CD4-positive, alpha-beta T cell (primary cell): ENCODE measurements around the gene PGLYRP4. TPM values are rescaled to one million over a fixed set of nuclear protein-coding genes. Genes with fewer than 3 reads are reported as not detected.

ENCODE experiments used
- ATAC-seq: fragments of 200-7000 bp; cut with Tn5 transposase; one replicate; pipeline ENCODE4 v1.10.0; 2022; ENCODE audit warnings: mild to moderate bottlenecking; ENCODE audit not compliant: poor library complexity
- CTCF ChIA-PET: fragments of 350-600 bp; sonication (Branson Sonifier 250); formaldehyde crosslinking; loops from one replicate; lab custom pipeline; 2021; ENCODE audit warnings: antibody characterized with exemption, inconsistent platforms; lab: Charles Lee
- POLR2A ChIA-PET: fragments of 350-600 bp; sonication (Branson Sonifier 250); formaldehyde crosslinking; loops from one replicate; lab custom pipeline; 2021; ENCODE audit warnings: antibody characterized with exemption, inconsistent platforms; lab: Charles Lee
- DNase-seq, 14 experiments: peaks; one replicate each; pipeline ENCODE4 v3.0.0-alpha.2; 2013 to 2020; ENCODE audit warnings: mixed read lengths in 2 of 14
- H3K27ac ChIP-seq, 2 donors: one replicate each; pipeline versions ENCODE4 v1.5.1 to v1.7.0; 2013; ENCODE audit warnings: low read length in 2 of 2, low read depth in 1 of 2, mild to moderate bottlenecking in 1 of 2
- H3K27me3 ChIP-seq, 2 experiments: 1 replicate in 1 of 2; 2 replicates in 1 of 2; pipeline versions ENCODE4 v1.6.1 to v1.7.0; 2013; ENCODE audit warnings: low read length in 2 of 2, control low read depth in 1 of 2, mild to moderate bottlenecking in 1 of 2, moderate library complexity in 1 of 2; ENCODE audit not compliant: insufficient read depth in 2 of 2, control insufficient read depth in 1 of 2
- H3K36me3 ChIP-seq: one replicate; pipeline ENCODE4 v1.6.1; 2013; ENCODE audit warnings: low read length, control low read depth; ENCODE audit not compliant: insufficient read depth
- H3K4me1 ChIP-seq: one replicate; pipeline ENCODE4 v1.6.1; 2013; ENCODE audit warnings: low read length, control low read depth; ENCODE audit not compliant: insufficient read depth
- H3K4me3 ChIP-seq: one replicate; pipeline ENCODE4 v1.5.1; 2013; ENCODE audit warnings: mild to moderate bottlenecking, low read length, moderate library complexity
- H3K9me3 ChIP-seq, 2 experiments: 1 replicate in 1 of 2; 2 replicates in 1 of 2; pipeline versions ENCODE4 v1.6.1 to v1.7.0; 2013; ENCODE audit warnings: low read length in 2 of 2, mild to moderate bottlenecking in 2 of 2, control low read depth in 1 of 2, moderate library complexity in 1 of 2; ENCODE audit not compliant: control insufficient read depth in 1 of 2, insufficient read depth in 1 of 2
- H3K27ac Mint-ChIP-seq: one replicate; pipeline ENCODE4 v1.8.0; 2020; ENCODE audit warnings: mixed read lengths
- H3K27me3 Mint-ChIP-seq: one replicate; pipeline ENCODE4 v1.8.0; 2021; ENCODE audit warnings: mixed read lengths
- H3K36me3 Mint-ChIP-seq: one replicate; pipeline ENCODE4 v1.8.0; 2021; ENCODE audit warnings: low read depth, mixed read lengths
- H3K4me1 Mint-ChIP-seq: one replicate; pipeline ENCODE4 v1.8.0; 2021; ENCODE audit warnings: low read depth, mixed read lengths
- H3K4me3 Mint-ChIP-seq: one replicate; pipeline ENCODE4 v1.8.0; 2020; ENCODE audit warnings: mild to moderate bottlenecking, mixed read lengths
- H3K9me3 Mint-ChIP-seq: one replicate; pipeline ENCODE4 v1.8.0; 2020; ENCODE audit warnings: mixed read lengths
- intact Hi-C, 2 experiments: fragments of 100-400 bp; cut with DNase I in 1 of 2; cut with micrococcal nuclease in 1 of 2; formaldehyde crosslinking; loops; one replicate each; pipeline versions ENCODE4 v1.15.1 to v1.9.0; 2023 to 2025; cut with DNase I, micrococcal nuclease
- polyA plus RNA-seq, 2 donors: library from polyadenylated mRNA; unstranded; fragments of 120-200 nt; gene quantifications; one replicate each; pipeline ENCODE4 v1.2.1, GENCODE V29; 2013
- total RNA-seq, 174 experiments: library from RNA in 2 of 174; stranded (reverse) in 2 of 174; gene quantifications; one replicate each; pipeline ENCODE4 v1.2.3 and lab custom pipeline; 2021 to 2026
- TF ChIP-seq, protein P1 (sequence below): fragments of 200-600 bp; IDR thresholded peaks from one replicate; pipeline ENCODE4 v1.8.0; 2022; ENCODE audit warnings: antibody characterized with exemption, mild to moderate bottlenecking

The PGLYRP4 gene, protein sequence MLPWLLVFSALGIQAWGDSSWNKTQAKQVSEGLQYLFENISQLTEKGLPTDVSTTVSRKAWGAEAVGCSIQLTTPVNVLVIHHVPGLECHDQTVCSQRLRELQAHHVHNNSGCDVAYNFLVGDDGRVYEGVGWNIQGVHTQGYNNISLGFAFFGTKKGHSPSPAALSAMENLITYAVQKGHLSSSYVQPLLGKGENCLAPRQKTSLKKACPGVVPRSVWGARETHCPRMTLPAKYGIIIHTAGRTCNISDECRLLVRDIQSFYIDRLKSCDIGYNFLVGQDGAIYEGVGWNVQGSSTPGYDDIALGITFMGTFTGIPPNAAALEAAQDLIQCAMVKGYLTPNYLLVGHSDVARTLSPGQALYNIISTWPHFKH
- total RNA-seq: not detected
- not detected for polyA plus RNA-seq (2013, experiment 1 of 2)
- polyA plus RNA-seq (2013, experiment 2 of 2): not detected
- total RNA-seq (lab: John Stamatoyannopoulos, UW): 0 to 0.49 (median 0) reads per million in 172 experiments

GRCh38 chr1:153348511-153349362 is at the start of gene PGLYRP4:
Gene PGLYRP4, minus strand, starts transcription at chr1:153348841. Its CDS starts 909 bp downstream, at chr1:153347932.
- Mint-ChIP-seq H3K4me1 (peaks cover 29% of the 10 kb centered on the region), H3K9me3 (no peaks in the 10 kb centered on the region), H3K27me3 (peaks cover 36% of the 10 kb centered on the region), H3K27ac (no peak within 1 kb of the TSS), H3K36me3 (no peaks in the 10 kb centered on the region), H3K4me3 (no peak within 1 kb of the TSS)
- Histone ChIP-seq H3K36me3 (no peaks in the 10 kb centered on the region), H3K4me1 (peaks cover 25% of the 10 kb centered on the region), H3K27me3 (peaks cover 3 to 5% of the 10 kb centered on the region in 2 experiments), H3K9me3 (no peaks in the 10 kb centered on the region), H3K4me3 (no peak within 1 kb of the TSS), H3K27ac (no peak within 1 kb of the TSS)
- TF ChIP-seq, protein P1, sequence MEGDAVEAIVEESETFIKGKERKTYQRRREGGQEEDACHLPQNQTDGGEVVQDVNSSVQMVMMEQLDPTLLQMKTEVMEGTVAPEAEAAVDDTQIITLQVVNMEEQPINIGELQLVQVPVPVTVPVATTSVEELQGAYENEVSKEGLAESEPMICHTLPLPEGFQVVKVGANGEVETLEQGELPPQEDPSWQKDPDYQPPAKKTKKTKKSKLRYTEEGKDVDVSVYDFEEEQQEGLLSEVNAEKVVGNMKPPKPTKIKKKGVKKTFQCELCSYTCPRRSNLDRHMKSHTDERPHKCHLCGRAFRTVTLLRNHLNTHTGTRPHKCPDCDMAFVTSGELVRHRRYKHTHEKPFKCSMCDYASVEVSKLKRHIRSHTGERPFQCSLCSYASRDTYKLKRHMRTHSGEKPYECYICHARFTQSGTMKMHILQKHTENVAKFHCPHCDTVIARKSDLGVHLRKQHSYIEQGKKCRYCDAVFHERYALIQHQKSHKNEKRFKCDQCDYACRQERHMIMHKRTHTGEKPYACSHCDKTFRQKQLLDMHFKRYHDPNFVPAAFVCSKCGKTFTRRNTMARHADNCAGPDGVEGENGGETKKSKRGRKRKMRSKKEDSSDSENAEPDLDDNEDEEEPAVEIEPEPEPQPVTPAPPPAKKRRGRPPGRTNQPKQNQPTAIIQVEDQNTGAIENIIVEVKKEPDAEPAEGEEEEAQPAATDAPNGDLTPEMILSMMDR: no peak
- no peak for ATAC-seq
- CTCF ChIA-PET: no interaction called here
- POLR2A ChIA-PET: no interaction called here
- intact Hi-C loops: no loop called here
- DNase-seq: no peak

DNA sequence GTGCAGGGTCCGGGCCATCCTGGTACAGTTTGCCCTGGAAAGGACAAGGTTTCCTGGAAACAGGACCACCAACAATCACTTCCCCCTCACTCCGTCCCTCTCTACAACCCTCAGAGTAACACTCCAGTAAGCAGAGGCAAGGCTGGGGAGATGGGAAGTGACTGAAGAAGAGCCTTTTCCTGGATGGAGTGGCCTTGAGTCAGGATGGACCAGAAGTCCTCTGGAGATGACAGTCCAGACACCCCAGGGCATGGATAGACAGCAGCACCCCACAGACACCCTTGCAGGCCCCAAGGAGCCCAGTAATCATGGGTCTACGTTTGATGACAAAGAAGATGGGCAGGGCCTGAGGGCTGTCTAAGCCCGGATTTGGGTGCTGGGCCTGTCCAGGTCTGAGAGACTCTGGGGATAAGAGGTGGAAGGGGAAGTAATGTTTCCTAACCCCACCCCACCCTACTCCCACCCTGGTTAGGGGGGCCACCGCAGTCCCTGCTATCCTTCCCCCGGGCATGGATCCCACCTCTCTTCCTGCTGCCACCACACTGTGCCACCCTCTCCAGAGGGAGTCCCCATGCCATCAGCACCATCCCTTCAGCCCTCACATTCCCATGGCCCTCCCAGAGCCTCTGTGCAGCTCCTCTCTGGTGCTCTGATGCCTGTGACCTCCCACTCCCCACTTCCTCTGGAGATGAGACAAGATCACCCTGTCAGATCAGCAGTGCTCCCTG is 49.4 kb upstream of the PGLYRP4 start:
- no peaks in the 10 kb centered on the region for H3K4me1 Mint-ChIP-seq
- H3K36me3 Mint-ChIP-seq: no peaks in the 10 kb centered on the region
- H3K4me3 ChIP-seq: no peak overlapping the region
- ChIA-PET CTCF (no interaction called here), POLR2A (no interaction called here)
- DNase-seq: peak in 1 of 14 experiments; percentile 15
- intact Hi-C loops: no loop called here
- no peak overlapping the region for H3K4me3 Mint-ChIP-seq
- peaks cover 4 to 10% of the 10 kb centered on the region in 2 experiments for H3K27me3 ChIP-seq
- ATAC-seq: no peak
- no peaks in the 10 kb centered on the region for H3K4me1 ChIP-seq
- no peak overlapping the region for H3K27ac ChIP-seq
- H3K27ac Mint-ChIP-seq: no peak overlapping the region
- no peaks in the 10 kb centered on the region for H3K36me3 ChIP-seq
- no peaks in the 10 kb centered on the region for H3K9me3 ChIP-seq
- H3K27me3 Mint-ChIP-seq: peaks cover 30% of the 10 kb centered on the region
- TF ChIP-seq, protein P1: no peak
- no peaks in the 10 kb centered on the region for H3K9me3 Mint-ChIP-seq
